Measurements from ENCODE around the gene LAPTM5.
A peak's percentile ranks its signal among the peaks of the same experiment; 100 is the strongest.

LAPTM5 gene

DNA sequence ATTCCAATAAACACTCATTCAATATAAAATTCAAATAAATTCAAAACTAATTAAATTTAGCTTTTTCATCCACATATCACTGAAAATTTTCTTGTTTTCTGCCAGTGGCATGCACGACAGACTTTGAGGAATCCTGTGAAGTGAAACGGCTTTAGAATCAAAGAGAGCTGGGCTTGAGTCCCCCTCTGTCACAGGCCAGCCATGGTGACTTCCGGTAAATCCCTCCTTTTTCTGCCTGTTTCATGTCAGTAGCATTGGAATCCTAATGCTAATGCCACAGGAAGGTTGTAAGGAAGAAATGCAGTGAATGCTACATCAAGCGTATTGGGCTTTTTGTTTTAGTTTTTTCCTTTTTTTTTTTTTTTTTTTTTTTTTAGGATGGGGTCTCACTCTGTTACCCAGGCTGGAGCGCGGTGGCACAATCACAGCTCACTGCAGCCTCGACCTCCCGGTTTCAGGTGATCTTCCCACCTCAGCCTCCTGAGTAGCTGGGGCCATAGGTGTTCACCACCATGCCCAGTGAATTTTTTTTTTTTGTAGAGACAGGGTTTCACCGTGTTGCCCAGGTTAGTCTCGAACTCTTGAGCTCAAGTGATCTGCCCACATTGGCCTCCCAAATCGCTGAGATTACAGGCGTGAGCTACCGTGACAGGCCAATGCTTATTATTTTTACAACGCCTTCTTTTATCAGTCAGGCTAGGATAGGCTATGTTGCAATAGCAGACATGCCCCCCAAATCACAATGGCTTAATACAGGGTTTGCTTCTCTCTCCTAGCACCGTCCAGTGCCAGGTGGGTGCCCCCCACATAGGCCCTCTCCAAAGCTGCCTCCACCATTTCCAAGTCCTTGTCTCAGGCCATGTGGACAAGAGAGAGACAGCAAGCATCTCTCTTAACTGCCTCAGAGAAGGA is 30.5 kb downstream of the LAPTM5 start:
- DNase-seq = no peak

DNA sequence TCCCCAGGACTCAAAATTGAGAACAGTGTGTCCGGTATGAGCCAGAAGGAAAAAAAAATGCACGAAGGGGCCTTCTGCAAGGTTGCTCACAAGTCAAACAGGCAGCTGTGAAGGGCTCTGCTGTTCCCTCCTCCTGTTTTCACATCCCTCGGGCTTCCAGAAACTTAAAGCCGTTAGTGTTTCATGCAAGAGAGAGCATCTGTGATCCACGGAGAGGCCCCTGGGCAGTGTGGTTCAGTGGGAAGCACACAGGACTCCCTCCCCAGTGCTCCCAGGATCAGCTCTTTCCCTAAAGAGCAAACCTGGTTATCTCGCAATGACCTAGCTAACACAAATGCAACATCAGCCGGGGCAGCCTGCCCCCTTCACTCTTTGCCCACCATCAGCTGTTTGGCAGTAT is 31.3 kb downstream of the LAPTM5 start:
- DNase-seq = no peak

DNA sequence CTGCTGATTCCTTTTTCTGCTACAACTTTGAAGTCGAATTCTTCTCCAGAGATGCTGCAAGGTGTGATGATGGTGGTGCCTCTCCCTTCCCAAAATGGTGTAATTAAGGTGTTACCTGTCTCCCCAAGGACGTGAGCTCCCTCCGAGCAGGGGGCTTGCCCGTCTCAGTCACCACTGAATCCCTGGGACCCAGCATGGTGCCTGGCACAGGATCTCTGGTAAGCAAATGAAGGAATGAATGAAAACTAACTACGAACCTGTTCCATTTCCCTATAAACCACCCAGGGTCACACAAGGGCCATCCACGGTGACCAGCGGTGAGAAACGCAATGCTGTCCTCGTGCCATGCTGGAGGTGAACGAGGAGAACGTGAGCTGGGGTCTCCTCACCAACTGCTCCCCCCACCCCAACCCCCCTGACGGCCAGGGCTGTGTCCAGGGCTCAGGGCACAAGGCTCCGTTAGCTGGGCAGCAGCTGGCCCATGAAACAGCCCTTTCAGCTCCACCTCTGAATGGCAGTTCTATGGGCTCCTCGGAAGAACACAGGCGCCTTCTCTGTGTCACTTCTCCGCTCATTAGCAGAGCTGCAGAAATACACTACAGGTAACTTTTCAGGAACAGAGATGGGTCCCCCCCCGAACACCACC is 32.0 kb downstream of the LAPTM5 start:
- DNase-seq = no peak

DNA sequence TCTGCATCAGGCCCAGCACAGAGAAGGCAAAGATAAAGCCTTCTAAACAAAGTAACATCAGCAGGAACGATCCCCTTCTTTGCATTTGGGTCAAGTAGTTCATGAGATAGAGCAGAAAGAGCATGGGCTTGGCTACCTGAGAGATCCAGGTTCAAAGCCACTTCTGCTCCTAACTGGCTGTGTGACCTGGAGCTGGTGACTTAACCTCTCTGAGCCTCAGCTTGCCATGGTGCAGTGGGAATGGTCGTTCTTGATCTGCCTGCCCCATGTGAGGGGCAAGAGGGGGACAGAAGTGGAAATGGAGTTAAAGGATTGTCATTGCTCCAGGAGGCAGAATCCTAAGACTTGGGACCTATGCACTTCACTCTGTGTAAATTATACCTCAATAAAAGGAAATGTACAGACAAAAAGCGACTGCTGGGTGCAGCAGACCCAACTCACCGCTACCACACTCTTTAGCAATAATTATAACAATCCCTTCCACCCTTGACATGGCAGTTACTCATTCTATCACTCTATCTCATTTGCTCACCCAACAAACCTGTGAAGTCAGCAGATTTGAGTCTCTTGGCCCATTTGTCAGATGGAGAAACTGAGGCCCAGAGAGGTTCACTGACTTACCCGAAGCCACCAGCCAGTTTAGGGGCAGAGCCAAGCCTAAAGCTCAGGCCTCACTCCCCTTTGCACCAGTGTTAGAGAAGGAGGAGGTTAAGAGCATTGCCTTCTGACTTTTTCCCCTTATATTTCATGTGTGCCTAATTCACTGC is 32.7 kb downstream of the LAPTM5 start:
- DNase-seq = no peak

DNA sequence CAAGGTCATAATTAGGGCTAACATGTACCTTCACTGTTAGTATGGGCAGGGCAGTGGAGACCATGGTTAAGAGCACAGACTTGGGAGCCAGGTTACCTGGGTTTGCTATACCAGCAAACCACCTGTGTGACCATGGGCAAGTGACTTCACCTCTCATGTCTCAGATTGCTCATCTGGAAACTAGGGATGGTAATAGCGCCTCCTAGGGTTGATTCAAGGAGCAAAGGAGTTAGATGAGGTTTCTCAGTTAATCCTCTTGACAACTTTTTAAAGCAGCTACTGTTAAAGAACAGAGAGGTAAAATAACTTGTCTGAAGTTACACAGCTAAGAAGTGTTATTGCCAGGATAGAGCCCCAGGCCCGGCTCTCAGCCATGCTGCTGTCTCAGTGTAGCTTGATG is 33.4 kb downstream of the LAPTM5 start:
- DNase-seq = no peak

DNA sequence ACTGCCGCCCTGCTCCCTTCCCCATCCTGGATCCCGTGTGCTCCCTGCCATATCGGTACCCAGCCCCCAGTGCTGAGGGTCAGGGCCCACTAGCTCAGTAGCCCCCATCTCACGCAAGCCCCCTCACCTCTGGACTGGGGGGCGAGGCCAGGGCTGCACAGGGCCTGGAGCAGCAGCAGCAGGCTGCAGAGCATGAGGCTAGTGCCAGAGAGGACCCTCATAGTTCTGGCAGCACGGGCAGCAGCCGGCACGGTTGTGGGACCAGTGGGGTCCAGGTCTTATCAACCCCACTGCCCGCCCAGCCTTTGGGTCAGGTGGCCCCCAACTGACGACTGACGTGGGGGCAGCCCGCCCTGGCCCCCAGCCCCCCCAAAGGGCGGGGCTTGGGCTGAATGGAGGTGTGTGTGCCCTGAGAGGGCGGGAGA is 34.2 kb downstream of the LAPTM5 start, which contains the start of gene MATN1:
MATN1 (minus strand) TSS at position 255 of the 425 bp plus-strand sequence; CDS start at position 221, 34 bp downstream.
- no peak for DNase-seq

DNA sequence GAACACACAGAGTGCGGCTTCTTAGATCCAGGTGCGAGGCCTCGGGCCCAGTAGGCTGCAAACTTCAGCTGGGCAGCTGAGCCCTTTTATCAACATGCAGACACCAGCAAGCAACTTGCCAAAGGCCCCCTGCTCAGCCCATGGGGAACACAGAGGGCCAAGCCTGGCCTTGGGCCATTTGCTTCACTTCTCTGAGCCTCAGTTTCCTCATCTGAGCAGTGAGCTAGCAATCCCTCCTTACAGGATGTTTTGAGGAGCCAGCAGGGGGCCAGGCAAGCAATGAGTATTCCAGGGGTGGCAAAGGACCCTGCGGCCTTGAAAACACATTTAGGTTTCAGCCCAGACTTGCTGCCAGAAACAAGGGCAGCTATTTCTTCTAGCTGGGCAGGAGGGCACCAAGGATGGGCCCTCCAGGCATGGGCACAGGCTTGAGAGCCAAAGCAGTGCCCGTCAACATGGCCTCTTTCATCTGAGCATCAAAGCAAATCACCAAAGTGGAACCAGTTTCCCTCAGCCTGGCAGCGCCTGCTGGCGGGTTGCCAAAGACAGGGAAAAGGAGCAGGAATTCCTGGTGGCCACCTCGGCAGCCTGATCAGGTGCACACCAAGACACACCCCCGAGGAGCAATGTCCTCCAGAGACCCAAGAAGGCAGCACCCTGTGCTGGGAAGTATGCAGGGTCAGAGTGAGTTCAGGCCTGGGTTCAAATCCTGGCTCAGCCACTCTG is 35.6 kb downstream of the LAPTM5 start:
- DNase-seq = no peak

DNA sequence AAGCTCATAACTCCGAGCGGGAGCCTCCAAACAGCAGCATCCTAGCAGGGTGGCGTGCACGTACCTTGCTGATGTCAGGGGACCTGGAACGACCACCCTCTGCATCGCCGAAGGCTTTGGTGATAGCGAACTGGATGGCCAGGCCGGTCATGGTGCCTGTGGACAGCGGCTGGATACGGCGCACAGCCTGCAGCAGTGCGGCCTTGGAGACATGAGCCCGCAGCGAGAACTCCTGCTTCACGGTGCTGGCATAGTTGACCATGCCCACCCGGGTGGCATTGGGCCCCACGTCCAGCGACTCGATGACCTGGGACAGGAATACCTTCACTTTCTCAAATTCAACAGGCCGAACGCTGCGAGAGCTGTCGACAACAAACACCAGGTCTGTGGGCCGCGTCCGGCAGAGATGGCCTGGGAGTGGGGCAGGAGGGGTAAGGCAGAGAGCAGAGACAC is 36.2 kb downstream of the LAPTM5 start:
- no peak for DNase-seq

DNA sequence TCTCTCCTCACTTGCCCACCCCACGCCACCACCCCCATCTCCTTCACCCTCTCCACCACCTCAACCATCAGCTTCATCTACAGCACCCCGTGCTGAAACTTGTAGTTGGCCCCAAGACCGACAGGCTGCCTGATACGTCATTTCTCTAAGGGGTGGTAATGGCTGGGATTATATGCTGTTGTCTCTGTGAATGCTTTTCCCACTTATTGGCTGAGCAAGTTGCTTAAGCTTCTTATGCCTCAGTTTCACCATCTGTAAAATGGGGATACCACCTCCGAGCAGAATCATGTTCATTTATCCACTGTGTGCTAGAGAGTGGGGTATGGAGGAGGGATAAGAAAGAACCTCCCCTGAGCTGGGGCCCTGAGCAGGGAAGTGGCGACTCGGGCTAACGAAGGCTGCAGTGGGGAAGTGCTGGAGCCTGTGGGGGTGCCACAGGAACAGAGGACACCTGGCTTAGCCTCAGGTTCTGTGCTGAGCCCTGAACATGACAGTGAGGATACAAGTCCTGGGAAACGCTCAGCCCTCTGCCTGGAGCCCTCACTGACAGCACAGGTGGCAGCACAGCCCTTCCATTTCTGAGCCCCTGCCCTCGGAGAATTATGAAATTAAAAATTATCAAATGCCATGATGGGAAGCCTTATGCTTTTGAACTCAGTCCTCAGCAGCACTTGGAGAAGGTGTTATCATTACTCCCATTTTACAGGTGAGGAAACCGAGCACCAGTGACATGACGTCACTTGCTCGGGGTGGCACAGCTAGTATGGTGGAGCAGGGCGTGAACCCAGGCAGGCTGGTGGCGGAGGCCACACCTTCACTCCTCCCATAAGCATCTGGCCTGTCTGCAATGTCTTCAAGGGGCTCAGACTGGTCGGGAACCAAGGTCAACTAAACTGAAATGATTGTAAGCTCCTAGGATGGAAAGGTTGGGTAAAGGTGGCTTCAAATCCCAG is 37.0 kb downstream of the LAPTM5 start:
- no peak for DNase-seq

DNA sequence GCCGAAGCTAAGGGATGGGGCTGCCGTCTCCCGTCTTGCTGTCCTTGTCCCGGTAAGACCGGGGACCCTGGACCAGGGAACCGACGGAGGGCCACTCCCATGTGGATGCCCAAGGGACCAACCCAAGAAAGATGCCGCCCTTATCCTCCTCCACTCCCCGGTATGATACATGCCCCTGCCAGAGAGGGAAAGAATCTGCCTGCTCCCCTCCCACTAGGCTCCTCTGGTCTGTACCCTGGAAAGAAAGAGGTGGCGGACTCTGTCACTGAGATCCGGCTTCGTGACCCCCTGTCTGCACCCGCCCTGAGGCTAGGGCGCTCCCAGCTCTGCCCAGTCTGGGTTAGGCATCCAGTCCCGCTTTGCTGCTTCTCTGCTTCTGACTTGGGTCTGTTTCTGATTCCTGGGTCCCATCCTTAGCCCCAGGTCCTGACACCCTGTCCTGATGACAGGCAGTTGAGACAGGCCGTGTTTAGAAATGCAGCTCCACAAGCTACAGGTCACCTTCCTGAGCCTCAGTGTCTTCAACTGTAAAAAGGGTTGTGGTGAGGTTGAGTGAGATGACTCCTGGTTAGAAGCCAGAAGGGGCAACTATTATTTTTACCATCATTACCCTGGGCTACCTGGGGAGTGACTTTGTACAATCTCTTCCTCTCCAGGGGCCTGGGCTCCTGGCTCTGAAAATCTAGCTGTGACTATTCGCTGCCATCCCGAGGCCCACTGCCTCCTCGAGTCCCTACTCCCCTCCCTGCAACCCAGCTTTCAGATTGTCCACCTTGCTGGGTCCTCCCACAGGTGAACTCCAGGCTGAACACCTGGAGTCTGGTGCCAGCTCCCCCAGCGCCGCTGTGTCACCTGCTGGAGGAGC is 37.9 kb downstream of the LAPTM5 start:
- DNase-seq = no peak

DNA sequence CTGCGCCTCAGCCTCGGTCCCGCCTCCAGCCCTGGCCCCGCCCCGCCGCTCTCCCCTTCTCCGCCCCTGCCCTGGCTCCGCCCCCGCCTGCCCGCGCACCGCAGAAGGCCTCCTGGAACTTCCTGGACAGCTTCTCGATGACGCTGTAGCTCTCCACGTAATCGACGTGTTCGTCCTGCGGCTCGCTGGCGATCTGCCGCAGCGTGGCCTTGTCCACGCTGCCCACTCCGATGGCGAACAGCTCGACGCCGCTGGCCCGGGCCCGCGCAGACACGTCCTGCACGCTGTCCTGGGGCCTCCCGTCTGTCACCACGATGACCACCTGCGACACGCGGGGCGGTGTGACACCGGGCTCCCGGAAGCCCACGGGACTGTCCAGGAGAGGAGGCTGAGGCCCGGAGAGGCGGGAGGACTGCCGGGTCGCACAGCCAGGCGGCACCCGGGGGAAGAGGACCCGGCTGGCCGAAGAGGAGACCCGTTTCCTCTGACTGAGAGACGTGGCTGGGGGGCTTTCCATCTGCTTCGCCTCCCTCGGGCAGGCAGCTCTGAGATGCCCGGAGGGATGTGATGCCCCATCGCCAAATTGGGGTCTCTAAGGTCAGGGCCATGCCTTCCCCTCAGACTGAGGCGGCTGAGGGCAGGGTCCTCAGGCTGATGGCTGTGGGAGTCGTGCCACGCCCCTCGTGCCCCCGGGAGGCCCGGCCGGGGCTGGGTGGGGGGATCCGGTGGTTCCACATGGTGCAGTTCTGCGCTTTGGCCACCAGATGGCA is 38.8 kb downstream of the LAPTM5 start:
- peak; percentile 84 for DNase-seq

DNA sequence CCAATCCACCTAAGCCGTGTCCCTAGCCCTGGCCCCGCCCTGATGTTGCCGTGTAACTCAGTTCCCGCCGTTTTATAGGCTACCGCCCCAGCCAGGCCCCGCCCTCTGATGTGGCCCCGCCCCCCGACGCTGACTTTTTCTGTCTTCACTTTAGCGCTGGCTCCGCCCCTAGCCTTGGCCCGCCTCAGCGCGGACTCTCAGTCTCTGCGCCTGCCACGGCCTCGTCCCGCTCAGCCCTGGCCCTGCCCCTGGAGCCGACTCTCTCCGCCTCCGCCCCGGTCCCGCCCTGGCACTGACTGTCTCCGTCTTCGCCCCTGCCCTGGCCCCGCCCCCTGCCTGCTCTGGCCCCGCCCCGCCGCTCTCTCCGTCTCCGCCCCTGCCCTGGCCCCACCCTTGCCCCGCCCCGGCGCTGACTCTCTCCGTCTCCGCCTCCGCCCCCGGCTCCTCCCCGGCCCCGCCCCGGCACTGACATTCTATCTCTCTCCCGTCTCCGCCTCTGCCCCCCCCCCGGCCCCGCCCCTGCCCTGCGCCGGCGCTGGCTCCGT is 39.4 kb downstream of the LAPTM5 start:
- DNase-seq = peak; percentile 100

DNA sequence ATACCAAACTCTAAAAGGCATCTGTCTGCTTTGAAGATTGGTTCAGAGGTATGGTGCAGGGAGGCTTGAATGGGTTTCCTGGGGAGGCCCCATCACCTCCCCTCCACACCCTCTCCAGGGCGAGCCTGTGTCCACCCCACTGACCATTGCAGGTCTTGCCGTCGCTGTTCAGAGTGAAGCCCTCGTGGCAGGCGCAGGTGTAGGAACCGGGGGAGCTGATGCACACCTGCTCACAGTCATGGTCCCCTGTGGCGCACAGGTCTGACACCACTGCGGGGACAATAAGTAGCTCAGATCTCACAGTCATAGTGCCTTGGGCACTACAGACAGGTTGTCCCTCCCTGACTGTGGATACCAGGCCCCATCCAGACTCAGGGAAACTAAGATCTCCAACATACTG is 40.9 kb downstream of the LAPTM5 start:
- no peak for DNase-seq

DNA sequence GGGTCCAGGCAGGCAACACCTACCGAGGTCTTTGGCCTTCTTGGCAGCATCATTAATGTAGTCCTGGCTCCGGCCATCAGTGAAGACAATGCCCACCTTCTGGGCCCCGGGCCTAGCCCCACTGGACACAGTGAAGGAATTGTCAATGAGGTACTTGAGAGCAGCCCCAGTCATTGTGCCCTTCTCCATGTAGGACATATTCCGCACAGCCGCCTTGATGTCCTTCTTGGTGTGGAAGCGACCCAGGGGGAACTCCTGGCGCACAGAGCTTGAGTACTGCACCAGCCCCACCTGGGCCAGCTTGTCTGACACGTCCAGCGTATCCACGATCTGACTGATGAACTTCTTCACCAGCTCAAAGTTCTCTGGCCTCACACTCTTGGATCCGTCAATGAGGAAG is 41.7 kb downstream of the LAPTM5 start:
- DNase-seq = no peak

DNA sequence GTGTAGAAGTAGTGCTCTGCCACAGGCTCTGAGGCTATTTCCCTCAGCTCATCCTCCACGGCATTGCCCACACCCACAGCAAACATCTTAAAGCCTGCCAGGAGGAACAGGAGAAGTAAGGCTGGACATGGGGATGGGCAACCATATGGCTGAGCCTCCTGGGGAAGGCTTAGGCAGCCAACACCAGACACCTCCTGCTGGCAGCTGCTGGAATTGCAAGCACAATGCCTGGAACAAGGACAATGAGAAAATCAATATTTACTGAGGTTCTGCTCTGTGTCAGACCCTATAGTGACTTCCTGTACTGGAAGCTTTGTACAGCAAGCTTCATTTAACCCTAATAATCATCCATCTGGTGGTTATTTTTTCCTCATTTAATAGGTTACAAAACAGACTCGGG is 42.4 kb downstream of the LAPTM5 start:
- DNase-seq = no peak

DNA sequence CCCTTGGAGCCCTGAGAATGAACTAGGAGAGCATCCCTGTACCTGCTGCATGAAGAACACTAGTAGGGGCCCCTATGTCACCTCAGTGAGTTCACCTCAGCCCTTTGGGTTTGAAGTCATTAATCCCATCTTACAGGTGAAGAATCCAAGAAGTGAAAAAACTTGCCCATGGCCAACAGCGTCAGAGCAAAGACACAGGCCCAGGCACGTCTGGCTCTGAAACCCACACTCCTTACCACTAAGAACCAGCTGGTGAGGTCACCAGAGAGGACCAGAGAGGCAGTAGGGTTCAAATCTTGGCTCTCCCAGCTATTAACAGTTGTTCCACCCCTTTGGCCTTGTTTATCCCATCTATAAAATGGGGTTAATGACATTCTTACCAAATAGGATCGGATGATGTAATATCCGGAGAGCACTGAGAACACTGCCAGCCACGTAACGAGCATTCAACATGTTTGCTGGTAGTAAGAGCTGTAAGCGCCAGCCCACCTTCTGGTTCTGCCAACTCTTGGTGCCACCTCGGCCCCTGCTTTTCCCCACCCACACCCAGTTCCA is 43.0 kb downstream of the LAPTM5 start:
- DNase-seq = no peak

DNA sequence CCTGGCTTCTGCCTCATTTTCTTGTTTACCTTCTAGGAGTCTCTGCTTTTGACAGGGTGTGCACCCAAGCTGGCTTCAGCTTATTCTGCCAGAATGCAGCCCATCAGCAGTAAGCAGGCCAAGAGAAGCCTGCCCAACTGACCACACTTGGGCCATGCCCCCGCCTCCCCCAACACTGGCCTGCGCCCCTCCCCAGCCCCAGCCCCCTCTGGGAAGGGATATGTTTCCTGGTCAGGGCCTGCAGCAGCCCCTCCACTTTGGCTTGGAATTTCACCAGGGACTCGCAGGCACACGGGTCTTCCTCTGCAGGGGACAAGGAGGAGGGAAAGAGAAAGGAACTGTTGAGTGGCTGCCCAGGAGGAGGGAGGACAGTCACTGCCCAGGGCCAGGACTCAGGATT is 43.5 kb downstream of the LAPTM5 start:
- DNase-seq = no peak

DNA sequence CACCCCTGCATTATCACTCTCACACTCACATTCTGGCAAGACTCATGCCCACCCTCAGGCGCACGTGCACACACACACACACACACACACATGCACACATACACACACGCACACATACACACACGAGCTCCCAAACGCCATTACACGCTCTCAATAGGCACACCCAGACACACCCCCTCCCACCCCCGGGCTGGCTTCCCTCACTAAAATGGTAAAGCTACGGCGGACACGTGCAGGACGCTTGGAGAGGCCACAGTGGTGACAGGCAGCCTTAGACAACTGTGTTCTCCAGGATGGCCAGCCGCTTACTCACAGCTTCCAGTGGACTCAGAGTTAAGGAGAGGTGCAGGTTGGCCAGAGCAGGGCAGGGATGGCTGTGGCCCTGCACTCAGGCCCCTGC is 44.3 kb downstream of the LAPTM5 start:
- DNase-seq = no peak

DNA sequence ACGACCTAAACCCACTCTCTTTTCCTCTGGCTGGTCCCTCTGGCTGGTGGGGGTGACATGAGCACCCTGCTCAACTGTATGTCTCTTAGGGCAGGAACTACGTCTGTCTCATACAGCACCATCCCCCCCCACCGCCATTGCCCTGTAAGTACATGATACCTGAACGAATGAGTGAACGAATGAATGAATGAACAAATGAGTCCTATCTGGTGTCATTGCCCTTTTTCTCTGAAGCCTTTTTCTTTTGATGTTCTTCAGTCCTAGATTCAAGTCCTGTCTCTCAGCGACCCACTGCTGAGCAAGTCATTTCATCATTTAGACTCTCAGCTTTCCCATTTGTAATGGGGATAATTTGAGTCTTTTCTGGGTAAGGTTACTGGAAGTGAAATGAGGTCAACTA is 45.0 kb downstream of the LAPTM5 start:
- no peak for DNase-seq
